Brain microvascular endothelial cell (primary cell): Measurements from ENCODE around the gene COL6A2.
"Not testable (repeated sequence)": the region's sequence is repeated elsewhere in the genome, so short reads cannot be mapped to it uniquely, and the experiment has no call there.

Experiments used
- DNase-seq: peaks from one replicate; pipeline ENCODE4 v3.0.0-alpha.2; 2020
- H3K27ac ChIP-seq: fragments of 250-450 bp; sonication (Bioruptor Pico); 2 replicates; pipeline ENCODE4 v1.5.1; 2020; ENCODE audit warnings: mild to moderate bottlenecking, moderate library complexity
- H3K27me3 ChIP-seq: fragments of 250-450 bp; sonication (Bioruptor Pico); replicated peaks from 2 replicates; pipeline ENCODE4 v1.5.1; 2020; ENCODE audit warnings: mild to moderate bottlenecking
- H3K36me3 ChIP-seq: fragments of 250-450 bp; sonication (Bioruptor Pico); replicated peaks from 2 replicates; pipeline ENCODE4 v1.5.1; 2020; ENCODE audit warnings: mild to moderate bottlenecking
- H3K4me3 ChIP-seq: 2 replicates; pipeline ENCODE4 v1.5.1; 2011; ENCODE audit warnings: low read depth, mild to moderate bottlenecking, control low read depth, low read length, moderate library complexity
- CTCF ChIP-seq: IDR thresholded peaks from 2 replicates; pipeline ENCODE4 v1.5.1; 2011; ENCODE audit warnings: low read depth, mild to moderate bottlenecking, moderate library complexity, low read length, control low read depth, inconsistent platforms; ENCODE audit errors: missing control alignments
- in situ Hi-C: cut with HindIII; loops from 2 replicates; pipeline ENCODE4 v1.10.0; 2017; ENCODE audit warnings: low sequenced_read_pairs, low pct_ligation_motif_present

The COL6A2 gene

DNA sequence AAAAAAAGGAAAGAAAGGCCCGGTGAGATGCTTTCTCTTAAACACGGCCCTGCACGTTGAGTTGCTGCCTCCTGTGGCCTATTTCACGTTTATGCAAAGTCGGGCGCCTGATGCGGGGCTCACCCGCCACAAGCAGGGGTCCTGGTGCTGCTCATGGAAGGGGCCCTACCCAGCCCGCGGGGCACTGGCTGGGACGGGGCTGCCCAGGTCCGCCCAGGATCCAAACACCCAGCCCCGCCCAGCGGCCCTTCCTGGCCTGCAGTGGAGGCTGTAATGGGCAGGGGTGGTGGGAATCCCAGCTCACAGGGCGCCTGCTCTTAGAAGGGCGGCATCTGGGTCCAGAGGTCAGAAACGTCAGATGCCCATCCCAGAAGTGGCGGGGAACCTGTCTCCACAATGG lies 1.6 kb downstream of the COL6A2 start:
- Histone ChIP-seq H3K36me3 (peaks cover 9% of the 10 kb centered on the region), H3K4me3 (peak overlapping the region; percentile 78), H3K27me3 (no peaks in the 10 kb centered on the region), H3K27ac (peak overlapping the region; percentile 34)
- peak; percentile 27 for TF ChIP-seq CTCF
- in situ Hi-C loops, result no loop called here
- no peak for DNase-seq

- H3K27me3 ChIP-seq, result no peaks in the 10 kb centered on the region
- in situ Hi-C loops, result no loop called here
These were observed 2.1 kb downstream of the COL6A2 start for GRCh38 chr21:46100020-46100419.

DNA sequence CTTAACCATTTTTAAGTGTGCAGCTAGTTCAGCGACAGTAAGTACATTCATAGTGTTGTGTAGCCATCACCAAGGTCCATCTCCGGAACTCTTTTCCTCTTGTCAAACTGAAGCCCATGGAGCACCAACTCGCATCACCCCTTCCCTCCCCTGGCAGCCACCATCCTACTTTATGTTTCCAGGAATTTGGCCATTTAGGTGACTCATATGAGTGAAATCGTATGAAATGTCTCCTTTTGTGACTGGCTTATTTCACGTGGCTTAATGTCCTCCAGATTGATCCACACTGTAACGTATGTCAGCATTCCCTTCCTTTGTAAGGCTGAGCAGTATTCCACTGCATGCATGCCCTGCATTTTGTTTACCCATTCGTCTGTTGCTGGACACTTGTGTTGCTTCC lies 2.5 kb downstream of the COL6A2 start:
- in situ Hi-C loops, result no loop called here
- no peak for TF ChIP-seq CTCF
- H3K27me3 ChIP-seq, result no peaks in the 10 kb centered on the region
- H3K4me3 ChIP-seq, result peak overlapping the region; percentile 78
- peaks cover 14% of the 10 kb centered on the region for H3K36me3 ChIP-seq
- H3K27ac ChIP-seq, result peak overlapping the region; percentile 2
- no peak for DNase-seq

More at GRCh38 chr21:46100020-46100419, 2.1 kb downstream of the COL6A2 start:
- H3K4me3 ChIP-seq, result peak overlapping the region; percentile 78
- H3K27ac ChIP-seq, result no peak overlapping the region
- no peak for DNase-seq
- no peak for TF ChIP-seq CTCF
- H3K36me3 ChIP-seq, result peaks cover 14% of the 10 kb centered on the region

GRCh38 chr21:46100906-46101305 lies 3.0 kb downstream of the COL6A2 start:
- H3K27me3 ChIP-seq, result no peaks in the 10 kb centered on the region
- H3K27ac ChIP-seq, result peak overlapping the region; percentile 2
- no peak for DNase-seq
- H3K36me3 ChIP-seq, result peaks cover 14% of the 10 kb centered on the region
- no peak for TF ChIP-seq CTCF
- H3K4me3 ChIP-seq, result peak overlapping the region; percentile 78
- in situ Hi-C loops, result no loop called here

DNA sequence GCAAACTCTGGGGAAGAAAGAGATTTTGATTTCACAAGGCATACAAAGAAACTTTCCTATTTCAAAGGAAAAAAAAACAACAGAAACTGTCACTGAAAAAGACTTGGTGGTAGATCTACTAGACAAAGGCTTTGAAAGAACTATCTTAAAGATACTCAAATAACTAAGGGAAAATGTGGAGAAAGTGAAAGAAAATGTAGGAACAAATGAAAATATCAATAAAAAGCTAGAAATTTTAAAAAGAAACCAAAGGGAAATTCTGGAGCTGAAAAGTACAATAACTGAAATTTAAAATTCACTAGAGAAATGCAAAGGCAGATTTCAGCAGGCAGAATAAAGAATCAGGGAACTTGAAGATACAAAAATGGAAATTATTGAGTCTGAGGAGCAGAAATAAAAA lies 6.2 kb downstream of the COL6A2 start:
- Histone ChIP-seq H3K4me3 (no peak overlapping the region), H3K27me3 (no peaks in the 10 kb centered on the region), H3K36me3 (peaks cover 19% of the 10 kb centered on the region), H3K27ac (no peak overlapping the region)
- no peak for TF ChIP-seq CTCF
- no peak for DNase-seq
- in situ Hi-C loops, result no loop called here

GRCh38 chr21:46107376-46107775 lies 9.5 kb downstream of the COL6A2 start:
- H3K27me3 ChIP-seq, H3K27ac ChIP-seq, in situ Hi-C loops, DNase-seq, H3K4me3 ChIP-seq: not testable (repeated sequence)
- peaks cover 33% of the 10 kb centered on the region for H3K36me3 ChIP-seq
